ENCODE results near the gene B2M. TPM values are rescaled to one million over a fixed set of nuclear protein-coding genes. Genes with fewer than 3 reads are reported as not detected.

B2M gene
- total RNA-seq, 2 experiments from 2014 or later: 4,476 to 4,587 TPM

GRCh38 chr15:44715797-44716334 lies 4.5 kb downstream of the B2M start:
- H3K4me1 Mint-ChIP-seq (ENCODE audit: low read depth): peaks cover 62% of the 10 kb centered on the region
- no peaks in the 10 kb centered on the region for H3K27me3 Mint-ChIP-seq
- peak overlapping the region; percentile 94 for H3K4me3 Mint-ChIP-seq
- DNase-seq: no peak
- peaks cover 88% of the 10 kb centered on the region for H3K36me3 Mint-ChIP-seq (ENCODE audit: low read depth)
- intact Hi-C loops (cut with micrococcal nuclease): no loop called here
- POLR2A ChIA-PET: interaction anchor here (1.4 to 37.9 kb wide), 7 partner anchors 14 to 126 kb away, joined by 4 to 1862 read pairs (median 5); partner anchors contain the start of genes SPG11 and TRIM69
- no peak for ATAC-seq
- H3K9me3 Mint-ChIP-seq: no peaks in the 10 kb centered on the region
- CTCF ChIA-PET: interaction anchor here (0.9 to 16.8 kb wide), 3 partner anchors 17 to 86 kb away, joined by 3 to 333 read pairs (median 197); partner anchors contain the start of genes SPG11 and TRIM69
- no peak for TF ChIP-seq CTCF (IDR thresholded peaks at IDR 0.05)
- H3K27ac Mint-ChIP-seq: peak overlapping the region; percentile 96

- intact Hi-C loops (cut with micrococcal nuclease): no loop called here
- Mint-ChIP-seq H3K27ac (peak overlapping the region; percentile 96), H3K4me3 (peak overlapping the region; percentile 94), H3K9me3 (no peaks in the 10 kb centered on the region), H3K27me3 (no peaks in the 10 kb centered on the region), H3K36me3 (ENCODE audit: low read depth) (peaks cover 79% of the 10 kb centered on the region), H3K4me1 (ENCODE audit: low read depth) (peaks cover 73% of the 10 kb centered on the region)
- no peak for ATAC-seq
- ChIA-PET POLR2A (interaction anchor here (0.9 to 37.9 kb wide), 4 partner anchors 8 to 43 kb away, joined by 4 to 1862 read pairs (median 786); partner anchors contain the start of genes SPG11 and TRIM69), CTCF (interaction anchor here (12.7 to 16.8 kb wide), 2 partner anchors 16 to 51 kb away, joined by 197 to 333 read pairs; partner anchors contain the start of genes SPG11 and TRIM69)
- no peak for DNase-seq
- TF ChIP-seq CTCF (IDR thresholded peaks at IDR 0.05): no peak
Measured at GRCh38 chr15:44716983-44717602, 5.8 kb downstream of the B2M start.

- H3K27me3 Mint-ChIP-seq: no peaks in the 10 kb centered on the region
- DNase-seq: peak; percentile 57
- intact Hi-C loops (cut with micrococcal nuclease): no loop called here
- H3K4me3 Mint-ChIP-seq: peak overlapping the region; percentile 94
- TF ChIP-seq CTCF (IDR thresholded peaks at IDR 0.05): no peak
- H3K4me1 Mint-ChIP-seq (ENCODE audit: low read depth): peaks cover 77% of the 10 kb centered on the region
- ChIA-PET POLR2A (interaction anchor here (0.7 to 37.9 kb wide), 6 partner anchors 1 to 144 kb away, joined by 3 to 1862 read pairs (median 786); partner anchors contain the start of genes B2M, PATL2, SPG11 and TRIM69), CTCF (interaction anchor here (12.7 to 16.8 kb wide), 2 partner anchors 15 to 52 kb away, joined by 197 to 333 read pairs; partner anchors contain the start of genes SPG11 and TRIM69)
- ATAC-seq: no peak
- peaks cover 68% of the 10 kb centered on the region for H3K36me3 Mint-ChIP-seq (ENCODE audit: low read depth)
- H3K9me3 Mint-ChIP-seq: no peaks in the 10 kb centered on the region
- peak overlapping the region; percentile 96 for H3K27ac Mint-ChIP-seq
Measured at GRCh38 chr15:44718180-44718926, 7.0 kb downstream of the B2M start.

- POLR2A ChIA-PET: interaction anchor here (0.6 to 37.9 kb wide), 6 partner anchors 0 to 943 kb away, joined by 3 to 1862 read pairs (median 786); partner anchors contain the start of genes B2M, PATL2, SPG11 and TRIM69
- intact Hi-C loops (cut with micrococcal nuclease): no loop called here
- Mint-ChIP-seq H3K4me3 (peak overlapping the region; percentile 94), H3K36me3 (ENCODE audit: low read depth) (peaks cover 63% of the 10 kb centered on the region), H3K9me3 (no peaks in the 10 kb centered on the region), H3K4me1 (ENCODE audit: low read depth) (peaks cover 83% of the 10 kb centered on the region), H3K27me3 (no peaks in the 10 kb centered on the region), H3K27ac (peak overlapping the region; percentile 96)
- TF ChIP-seq CTCF (IDR thresholded peaks at IDR 0.05): no peak
- DNase-seq (no peak), ATAC-seq (no peak)
- CTCF ChIA-PET: interaction anchor here (1.0 to 16.8 kb wide), 5 partner anchors 14 to 126 kb away, joined by 3 to 333 read pairs (median 41); partner anchors contain the start of genes SPG11 and TRIM69
Measured at GRCh38 chr15:44718927-44719292, 7.6 kb downstream of the B2M start.
